ENCODE results near the gene ANXA4.

ANXA4 gene

DNA sequence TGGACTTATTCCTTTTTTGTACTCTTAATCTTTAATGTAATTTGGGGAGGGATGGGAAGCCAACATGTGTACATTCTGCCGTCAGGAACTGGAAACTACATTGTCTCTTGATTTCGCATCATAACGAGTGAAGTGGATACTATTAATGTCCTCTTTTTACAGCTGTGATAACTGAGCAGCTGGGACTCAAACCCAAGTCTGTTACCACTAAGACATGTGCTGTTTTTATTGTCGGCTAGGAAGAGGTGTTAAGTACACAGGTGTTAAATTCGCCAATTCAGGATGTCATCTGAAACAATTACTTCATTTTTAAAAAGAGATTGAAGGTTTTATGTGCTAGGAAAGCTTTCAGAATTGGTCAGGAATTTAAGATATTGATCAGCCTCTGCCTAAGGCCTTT, 94.4 kb downstream of the ANXA4 start:
- in situ Hi-C loops (cut with MboI; ENCODE audit: low sequenced_read_pairs) = no loop called here

DNA sequence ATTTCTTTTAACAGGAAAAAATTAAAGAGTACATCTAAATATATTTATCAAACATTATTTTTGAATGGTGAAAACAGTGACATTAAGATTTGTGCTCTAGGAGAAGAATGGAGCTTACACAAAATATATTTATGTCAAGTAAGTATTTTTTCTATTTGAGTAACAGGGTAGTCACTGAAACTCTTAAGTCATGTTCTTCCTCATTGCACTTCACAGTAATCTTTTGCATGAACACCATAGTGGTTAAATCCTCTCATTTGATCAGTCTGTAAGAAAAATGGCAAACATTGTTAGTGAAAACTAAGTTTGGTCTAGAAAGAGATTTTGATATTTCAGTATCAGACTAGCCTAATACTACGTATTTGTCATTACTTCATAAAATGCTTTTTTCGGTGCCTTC, 95.6 kb downstream of the ANXA4 start:
- in situ Hi-C loops (cut with MboI; ENCODE audit: low sequenced_read_pairs) = no loop called here

DNA sequence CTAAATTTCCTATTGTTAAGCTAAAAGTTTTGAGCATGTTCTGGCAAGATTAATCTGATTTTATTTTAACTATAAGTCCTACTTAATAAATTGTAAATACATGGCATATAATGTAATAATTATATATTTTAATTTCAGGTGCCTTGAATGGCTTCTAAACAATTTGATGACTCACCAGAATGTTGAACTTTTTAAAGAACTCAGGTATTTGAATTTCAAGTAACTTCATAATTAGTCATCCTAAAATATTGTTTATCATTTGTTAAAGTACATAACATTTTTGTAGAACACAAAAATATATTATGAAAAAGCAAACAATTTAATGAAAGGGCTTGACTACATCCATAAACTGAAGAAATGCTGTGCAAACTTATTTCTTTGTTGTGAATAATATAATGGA, 102.1 kb downstream of the ANXA4 start:
- in situ Hi-C loops (cut with MboI; ENCODE audit: low sequenced_read_pairs) = no loop called here

DNA sequence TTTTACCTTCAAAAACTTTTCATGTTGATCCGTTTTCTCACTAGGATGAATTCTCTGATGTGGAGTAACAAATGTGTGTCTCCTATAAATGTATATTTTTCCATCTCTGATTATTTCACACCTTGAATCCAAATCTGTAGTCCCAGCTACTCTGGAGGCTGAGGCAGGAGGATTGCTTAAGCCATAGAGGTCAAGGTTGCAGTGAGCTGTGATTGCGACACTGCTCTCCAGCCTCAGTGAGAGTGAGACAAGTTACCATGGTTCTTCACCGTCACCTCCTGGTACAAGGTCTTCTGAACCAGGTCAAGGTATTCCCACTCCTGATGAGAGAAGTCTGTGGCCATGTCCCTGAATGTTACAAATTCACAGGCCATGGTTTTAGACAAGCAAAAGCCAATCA, 102.6 kb downstream of the ANXA4 start:
- in situ Hi-C loops (cut with MboI; ENCODE audit: low sequenced_read_pairs) = no loop called here

- in situ Hi-C loops (cut with MboI; ENCODE audit: low sequenced_read_pairs) = no loop called here
These were observed 104.5 kb downstream of the ANXA4 start for GRCh38 chr2:69846182-69847067.

GRCh38 chr2:69847068-69847828, 105.3 kb downstream of the ANXA4 start:
- in situ Hi-C loops (cut with MboI; ENCODE audit: low sequenced_read_pairs) = no loop called here

DNA sequence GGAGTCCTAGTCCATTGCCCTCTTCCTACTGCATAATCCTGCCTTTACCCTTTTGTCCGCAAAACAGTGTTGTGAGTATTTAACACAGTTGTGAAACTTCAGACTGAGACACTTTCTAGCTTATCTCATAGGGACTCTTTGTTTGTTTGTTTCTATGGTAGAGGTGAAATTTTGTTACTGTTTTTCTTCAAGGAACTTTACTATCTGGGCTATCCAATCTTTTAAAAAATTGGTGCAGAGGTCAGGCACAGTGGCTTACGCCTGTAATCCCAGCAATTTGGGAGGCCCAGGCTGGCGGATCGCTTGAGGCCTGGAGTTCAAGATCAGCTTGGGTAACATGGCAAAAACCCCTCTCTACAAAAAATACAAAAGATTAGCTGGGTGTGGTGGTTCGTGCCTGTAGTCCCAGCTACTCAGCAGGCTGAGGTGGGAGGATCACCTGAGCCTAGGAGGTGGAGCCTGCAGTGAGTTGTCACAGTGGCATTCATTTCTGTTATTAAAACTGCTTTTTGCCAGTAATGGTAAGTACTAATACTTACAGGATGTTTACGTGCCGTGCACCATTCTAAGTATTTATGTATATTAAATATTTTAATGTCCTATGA, 106.4 kb downstream of the ANXA4 start:
- in situ Hi-C loops (cut with MboI; ENCODE audit: low sequenced_read_pairs) = no loop called here

DNA sequence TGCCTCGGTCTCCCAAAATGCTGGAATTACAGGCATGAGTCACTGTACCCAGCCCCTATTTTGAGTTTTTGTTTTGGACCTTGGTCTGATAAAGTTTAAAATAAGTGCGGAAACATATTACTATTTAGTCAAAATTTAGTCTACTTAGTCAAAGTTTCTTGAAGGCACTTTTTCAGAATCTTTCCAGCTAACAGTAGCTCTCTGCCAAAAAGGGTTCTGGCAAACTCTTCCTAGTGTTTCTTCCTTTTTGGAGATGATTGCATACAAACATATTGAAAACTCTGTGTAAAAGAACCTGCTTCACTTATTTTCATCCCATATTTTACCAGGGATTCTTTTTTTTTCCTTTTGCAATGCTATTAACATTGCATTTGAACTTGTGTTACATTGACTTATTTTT, 116.3 kb downstream of the ANXA4 start:
- in situ Hi-C loops (cut with MboI; ENCODE audit: low sequenced_read_pairs) = no loop called here

- in situ Hi-C loops (cut with MboI; ENCODE audit: low sequenced_read_pairs) = no loop called here
These were observed 121.4 kb downstream of the ANXA4 start for GRCh38 chr2:69863298-69863697.

Data from HL-60/S4 treated with retinoic acid at 250 ng/mL for 4 days and 3 days (cell line).